H1 (cell line): ENCODE data around the gene SNX20. TPM values are rescaled to one million over a fixed set of nuclear protein-coding genes. Genes with fewer than 3 reads are reported as not detected.
A peak's percentile ranks its signal among the peaks of the same experiment; 100 is the strongest.

Experiments
- CTCF ChIA-PET: fragments of 300-600 bp; sonication (Branson Sonifier 250); formaldehyde crosslinking; loops from one replicate; lab custom pipeline; 2021; ENCODE audit not compliant: partially characterized antibody; lab: Charles Lee
- POLR2A ChIA-PET: fragments of 300-600 bp; sonication (Branson Sonifier 250); formaldehyde crosslinking; loops from one replicate; lab custom pipeline; 2021; ENCODE audit warnings: inconsistent platforms; ENCODE audit not compliant: partially characterized antibody; lab: Charles Lee
- DNase-seq, 2 experiments: peaks; one replicate each; pipeline versions ENCODE4 v3.0.0 to v3.0.0-alpha.2; 2010 to 2022; ENCODE audit warnings: low spot score in 2 of 2, low read depth in 1 of 2, mixed read lengths in 1 of 2
- FAIRE-seq: peaks from 2 replicates; lab custom pipeline; 2011; peaks lifted over from hg19 to GRCh38; lab: Jason Lieb, UNC
- H2AFZ ChIP-seq: 2 replicates; pipeline ENCODE4 v1.8.1; 2012; ENCODE audit warnings: low read length, inconsistent platforms
- H2AK5ac ChIP-seq: 2 replicates; pipeline ENCODE4 v1.6.1; 2013; ENCODE audit warnings: low read depth, low read length
- H2BK120ac ChIP-seq: replicated peaks from 2 replicates; pipeline ENCODE3; 2013; ENCODE audit warnings: low read depth, low read length, inconsistent platforms
- H2BK12ac ChIP-seq: 2 replicates; pipeline ENCODE4 v1.6.1; 2013; ENCODE audit warnings: low read depth, low read length
- H2BK15ac ChIP-seq: 2 replicates; pipeline ENCODE4 v1.6.1; 2013; ENCODE audit warnings: low read length
- H2BK20ac ChIP-seq: 2 replicates; pipeline ENCODE4 v1.6.1; 2013; ENCODE audit warnings: low read length
- H2BK5ac ChIP-seq: 2 replicates; pipeline ENCODE4 v1.6.1; 2013; ENCODE audit warnings: low read depth, low read length
- H3K14ac ChIP-seq: 2 replicates; pipeline ENCODE4 v1.6.1; 2013; ENCODE audit warnings: inconsistent platforms; ENCODE audit not compliant: insufficient read length
- H3K18ac ChIP-seq: 2 replicates; pipeline ENCODE4 v1.6.1; 2013; ENCODE audit warnings: low read length; ENCODE audit errors: extremely low read depth
- H3K23ac ChIP-seq: 2 replicates; pipeline ENCODE4 v1.6.1; 2013; ENCODE audit warnings: inconsistent platforms; ENCODE audit not compliant: insufficient read length
- H3K23me2 ChIP-seq: 2 replicates; pipeline ENCODE4 v1.6.1; 2013; ENCODE audit warnings: low read depth, low read length
- H3K27ac ChIP-seq: 2 replicates; pipeline ENCODE4 v1.6.1; 2011; ENCODE audit warnings: low read depth, low read length, inconsistent platforms
- H3K27me3 ChIP-seq, 4 experiments: replicated peaks in 1 of 4; 1 replicate in 1 of 4; 2 replicates in 3 of 4; pipeline versions ENCODE4 v1.6.1 to v1.8.1; 2011 to 2013; ENCODE audit warnings: low read length in 3 of 4, mild to moderate bottlenecking in 3 of 4, inconsistent platforms in 2 of 4, mixed read lengths in 2 of 4, moderate library complexity in 1 of 4; ENCODE audit not compliant: control insufficient read depth in 3 of 4, insufficient read depth in 3 of 4; ENCODE audit errors: extremely low read depth in 1 of 4
- H3K36me3 ChIP-seq, 4 experiments: 2 replicates each; pipeline versions ENCODE4 v1.6.1 to v1.8.1; 2011 to 2013; ENCODE audit warnings: mild to moderate bottlenecking in 4 of 4, low read length in 3 of 4, moderate library complexity in 2 of 4, control low read depth in 1 of 4, inconsistent platforms in 1 of 4; ENCODE audit not compliant: insufficient read depth in 4 of 4, control insufficient read depth in 2 of 4
- H3K4ac ChIP-seq: replicated peaks from 2 replicates; pipeline ENCODE3; 2013; ENCODE audit warnings: low read length, low read depth, mixed read lengths, inconsistent platforms; ENCODE audit not compliant: insufficient read length
- H3K4me1 ChIP-seq, 4 experiments: replicated peaks in 1 of 4; 1 replicate in 1 of 4; 2 replicates in 3 of 4; pipeline versions ENCODE4 v1.6.1 to v1.8.1; 2011 to 2013; ENCODE audit warnings: low read length in 3 of 4, inconsistent platforms in 2 of 4, mixed read lengths in 1 of 4; ENCODE audit not compliant: insufficient read depth in 4 of 4, control insufficient read depth in 3 of 4
- H3K4me2 ChIP-seq, 2 experiments: 2 replicates each; pipeline versions ENCODE4 v1.6.1 to v1.8.1; 2011 to 2013; ENCODE audit warnings: low read depth in 2 of 2, low read length in 2 of 2, control low read depth in 1 of 2, inconsistent platforms in 1 of 2, mild to moderate bottlenecking in 1 of 2; ENCODE audit not compliant: insufficient read depth in 1 of 2
- H3K4me3 ChIP-seq, 4 experiments: fragments of 200-600, 300-600 bp in 1 of 4; sonication (generic), shearing (Covaris generic), sonication (Bioruptor Twin) in 1 of 4; 2 replicates each; pipeline versions ENCODE4 v1.5.1 to v1.8.1; 2011 to 2016; ENCODE audit warnings: low read length in 4 of 4, low read depth in 3 of 4, control low read depth in 2 of 4, inconsistent platforms in 2 of 4, mild to moderate bottlenecking in 2 of 4, mixed read lengths in 1 of 4, moderate library complexity in 1 of 4; ENCODE audit not compliant: insufficient read depth in 2 of 4; ENCODE audit errors: extremely low read depth in 1 of 4
- H3K56ac ChIP-seq: replicated peaks from 2 replicates; pipeline ENCODE3; 2013; ENCODE audit warnings: low read depth, mild to moderate bottlenecking, mixed read lengths, low read length, inconsistent platforms; ENCODE audit not compliant: insufficient read length
- H3K79me1 ChIP-seq: 2 replicates; pipeline ENCODE4 v1.6.1; 2013; ENCODE audit warnings: low read depth, low read length, control low read depth
- H3K79me2 ChIP-seq, 2 experiments: 2 replicates each; pipeline versions ENCODE4 v1.6.1 to v1.8.1; 2012 to 2013; ENCODE audit warnings: low read length in 2 of 2, mild to moderate bottlenecking in 2 of 2, inconsistent platforms in 1 of 2; ENCODE audit not compliant: insufficient read depth in 2 of 2, control insufficient read depth in 1 of 2
- H3K9ac ChIP-seq, 4 experiments: replicated peaks in 1 of 4; 1 replicate in 1 of 4; 2 replicates in 3 of 4; pipeline versions ENCODE4 v1.6.1 to v1.8.1; 2011 to 2013; ENCODE audit warnings: low read depth in 3 of 4, low read length in 3 of 4, control low read depth in 2 of 4, mild to moderate bottlenecking in 2 of 4, moderate library complexity in 2 of 4, inconsistent platforms in 1 of 4; ENCODE audit errors: extremely low read depth in 1 of 4
- H3K9me3 ChIP-seq, 2 experiments: 2 replicates each; pipeline versions ENCODE4 v1.6.1 to v1.8.1; 2012 to 2013; ENCODE audit warnings: mild to moderate bottlenecking in 2 of 2, moderate library complexity in 2 of 2, control low read depth in 1 of 2, inconsistent platforms in 1 of 2, low read depth in 1 of 2, low read length in 1 of 2, mixed read lengths in 1 of 2; ENCODE audit not compliant: insufficient read depth in 2 of 2
- H4K20me1 ChIP-seq, 2 experiments: replicated peaks in 1 of 2; 2 replicates each; pipeline versions ENCODE3 to v1.8.1; 2011 to 2013; ENCODE audit warnings: inconsistent platforms in 2 of 2, low read length in 2 of 2, mild to moderate bottlenecking in 1 of 2; ENCODE audit not compliant: insufficient read depth in 2 of 2, control insufficient read depth in 1 of 2
- H4K5ac ChIP-seq: 2 replicates; pipeline ENCODE4 v1.6.1; 2013; ENCODE audit warnings: low read length, low read depth, mixed read lengths, inconsistent platforms; ENCODE audit not compliant: insufficient read length
- H4K8ac ChIP-seq: 2 replicates; pipeline ENCODE4 v1.8.0; 2013; ENCODE audit warnings: mild to moderate bottlenecking, moderate library complexity, low read length, inconsistent platforms; ENCODE audit not compliant: insufficient read depth; ENCODE audit errors: extremely low read depth
- H4K91ac ChIP-seq: replicated peaks from 2 replicates; pipeline ENCODE3; 2013; ENCODE audit warnings: low read length, mixed read lengths, inconsistent platforms; ENCODE audit not compliant: insufficient read length
- CEBPB ChIP-seq: IDR thresholded peaks from 2 replicates; pipeline ENCODE4 v1.6.1; 2012; ENCODE audit warnings: low read depth, low read length
- CHD2 ChIP-seq: IDR thresholded peaks from 2 replicates; pipeline ENCODE4 v1.6.1; 2012; ENCODE audit warnings: low read length, improper control_type of control experiment
- EP300 ChIP-seq, 2 experiments: IDR thresholded peaks; 1 replicate in 1 of 2; 2 replicates in 1 of 2; pipeline ENCODE4 v1.6.1; 2011 to 2012; ENCODE audit warnings: low read depth in 2 of 2, low read length in 2 of 2, mild to moderate bottlenecking in 2 of 2, borderline replicate concordance in 1 of 2, inconsistent platforms in 1 of 2, moderate library complexity in 1 of 2
- HDAC2 ChIP-seq, 2 experiments: fragments of 300-600 bp in 1 of 2; sonication (generic) in 1 of 2; IDR thresholded peaks; 2 replicates each; pipeline ENCODE4 v1.6.1; 2011 to 2012; ENCODE audit warnings: low read depth in 2 of 2, low read length in 2 of 2, mild to moderate bottlenecking in 2 of 2, moderate library complexity in 2 of 2, borderline replicate concordance in 1 of 2, inconsistent platforms in 1 of 2
- KDM5A ChIP-seq: fragments of 200-600 bp; IDR thresholded peaks from 2 replicates; pipeline ENCODE4 v1.7.1; 2012; ENCODE audit warnings: mild to moderate bottlenecking, low read length, inconsistent platforms, mixed read lengths
- MAFK ChIP-seq: IDR thresholded peaks from 2 replicates; pipeline ENCODE4 v1.6.1; 2012; ENCODE audit warnings: low read depth, mild to moderate bottlenecking, improper control_type of control experiment, low read length
- SP1 ChIP-seq: IDR thresholded peaks from 2 replicates; pipeline ENCODE4 v1.6.1; 2011; ENCODE audit warnings: low read depth, low read length
- SUZ12 ChIP-seq: fragments of 200-600 bp; sonication (generic); IDR thresholded peaks from 2 replicates; pipeline ENCODE4 v1.6.1; 2012; ENCODE audit warnings: mild to moderate bottlenecking, inconsistent platforms, low read length, moderate library complexity, mixed read lengths
- TCF12 ChIP-seq: IDR thresholded peaks from 2 replicates; pipeline ENCODE4 v1.6.1; 2011; ENCODE audit warnings: low read depth, mild to moderate bottlenecking, low read length
- WGBS, 2 experiments: shearing (Covaris generic) in 1 of 2; methylation state at CpG; one replicate each; pipeline versions ENCODE4 v1.1.6 to v1.1.7; 2013 to 2015; ENCODE audit warnings: low lambda C conversion rate in 2 of 2, mixed read lengths in 2 of 2, inconsistent platforms in 1 of 2, low coverage in 1 of 2, missing lambda C conversion rate in 1 of 2; ENCODE audit not compliant: insufficient replicate concordance in 2 of 2, insufficient coverage in 1 of 2, insufficient read length in 1 of 2; ENCODE audit errors: extremely low coverage in 1 of 2, missing lambda C conversion rate in 1 of 2; 5-methylcytosine and 5-hydroxymethylcytosine counted together
- polyA plus RNA-seq, 7 experiments: library from polyadenylated mRNA; depleted of rRNA in 3 of 7; stranded (reverse) in 5 of 7; unstranded in 2 of 7; fragments of >200 nt in 5 of 7; fragments of 200-250 nt in 2 of 7; gene quantifications; 1 replicate in 5 of 7; 2 replicates in 1 of 7; 4 replicates in 1 of 7; pipeline versions ENCODE4 v1.2.1 to v1.2.3, GENCODE V29; 2011 to 2013; ENCODE audit warnings: missing spikeins in 2 of 7, mixed read lengths in 2 of 7
- total RNA-seq: library from RNA; stranded (reverse); fragmentation: NEBNext Ultra II Directional; extraction: Animal tissue kit (Norgen Biotek cat#: 25700); gene quantifications from 2 replicates; pipeline ENCODE4 v1.2.1, GENCODE V29; 2021
- TF ChIP-seq, protein P1 (sequence below): IDR thresholded peaks from 2 replicates; pipeline ENCODE4 v1.6.1; 2012; ENCODE audit warnings: low read length, inconsistent platforms

Gene SNX20
- total and polyA plus RNA-seq, 2 of the 8 experiments (the other 6 are each of a cell fraction or from before 2014, with no cell fraction given): not detected

DNA sequence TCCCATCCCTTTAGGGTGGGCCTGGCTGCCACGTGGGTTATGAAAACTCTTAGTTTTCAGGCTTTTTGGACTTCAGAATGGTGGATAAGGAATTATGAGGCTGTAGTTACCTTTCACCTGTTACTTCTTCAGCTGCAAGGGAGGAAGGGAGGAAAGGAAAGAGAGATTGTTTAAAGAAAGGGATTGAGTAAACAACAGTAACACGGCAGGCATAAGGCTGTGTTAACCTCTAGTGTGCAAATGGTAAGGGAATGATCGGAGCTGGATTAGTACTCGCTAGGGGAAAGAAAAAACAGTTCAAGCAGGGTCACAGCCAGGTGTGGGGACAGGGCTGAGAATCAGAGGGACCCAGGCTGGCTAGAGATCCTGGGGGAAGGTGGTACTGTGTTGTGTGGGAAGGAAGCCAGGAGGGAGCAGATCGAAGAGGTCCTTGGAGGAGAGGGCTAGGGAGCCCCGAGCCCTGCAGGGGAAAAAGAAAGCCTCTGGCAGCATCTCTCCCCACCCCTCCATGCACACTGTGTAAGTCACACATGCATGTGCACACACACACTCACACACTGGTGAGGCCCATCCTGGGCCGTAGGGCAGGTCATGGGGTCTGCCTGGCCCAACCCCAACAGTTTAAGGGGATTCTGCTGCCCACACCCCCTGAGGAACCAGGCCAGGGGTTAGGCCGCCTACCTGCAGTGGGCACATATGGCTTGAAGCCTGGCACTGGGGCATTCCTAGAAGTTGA lies 49.7 kb downstream of the SNX20 start:
- FAIRE-seq (no peak), DNase-seq (no peak)
- H3K27ac ChIP-seq: no peak overlapping the region
- no peak overlapping the region for H3K56ac ChIP-seq
- H3K4ac ChIP-seq: no peak overlapping the region
- H3K4me1 ChIP-seq: no peaks in the 10 kb centered on the region
- H3K4me3 ChIP-seq: no peak overlapping the region
- H3K18ac ChIP-seq: no peak overlapping the region
- no peak overlapping the region for H3K4me2 ChIP-seq
- no peak overlapping the region for H3K23ac ChIP-seq
- no peak overlapping the region for H2BK120ac ChIP-seq
- no peak overlapping the region for H2BK5ac ChIP-seq
- H3K14ac ChIP-seq: no peak overlapping the region
- no peak overlapping the region for H2AFZ ChIP-seq
- H3K79me2 ChIP-seq: no peaks in the 10 kb centered on the region
- H2BK15ac ChIP-seq: no peak overlapping the region
- peak overlapping the region; percentile 36; the same call in 1 of the 2 replicates for H4K8ac ChIP-seq
- no peak overlapping the region for H2BK20ac ChIP-seq
- H4K20me1 ChIP-seq: no peaks in the 10 kb centered on the region
- no peak overlapping the region for H2AK5ac ChIP-seq
- no peak overlapping the region for H2BK12ac ChIP-seq
- no peaks in the 10 kb centered on the region for H3K36me3 ChIP-seq
- H3K9me3 ChIP-seq: no peaks in the 10 kb centered on the region
- H3K9ac ChIP-seq: no peak overlapping the region
- no peak overlapping the region for H4K5ac ChIP-seq
- ChIA-PET CTCF (interaction anchor here (1.6 kb wide), 1 partner anchor 34 kb away, joined by 4 read pairs; no protein-coding TSS in a partner anchor), POLR2A (no interaction called here)
- H3K27me3 ChIP-seq: no peaks in the 10 kb centered on the region
- H4K91ac ChIP-seq: no peak overlapping the region
- 93% methylated on average over 8 of the region's 8 CpGs; no CpG with 5 or more reads in 1 of the 2 experiments for WGBS, 2 experiments
- H3K79me1 ChIP-seq: no peaks in the 10 kb centered on the region
- H3K23me2 ChIP-seq: no peaks in the 10 kb centered on the region
- TF ChIP-seq MAFK (no peak), EP300 (IDR thresholded peaks at IDR 0.05; ENCODE audit: borderline replicate concordance in 1 of 2, low read depth in 2 of 2, low read length in 2 of 2) (no peak), TCF12 (no peak), CHD2 (no peak), KDM5A (no peak), SUZ12 (no peak), CEBPB (no peak), HDAC2 (IDR thresholded peaks at IDR 0.05; ENCODE audit: borderline replicate concordance in 1 of 2, low read depth in 2 of 2, low read length in 2 of 2) (no peak), SP1 (no peak)
- TF ChIP-seq, protein P1, sequence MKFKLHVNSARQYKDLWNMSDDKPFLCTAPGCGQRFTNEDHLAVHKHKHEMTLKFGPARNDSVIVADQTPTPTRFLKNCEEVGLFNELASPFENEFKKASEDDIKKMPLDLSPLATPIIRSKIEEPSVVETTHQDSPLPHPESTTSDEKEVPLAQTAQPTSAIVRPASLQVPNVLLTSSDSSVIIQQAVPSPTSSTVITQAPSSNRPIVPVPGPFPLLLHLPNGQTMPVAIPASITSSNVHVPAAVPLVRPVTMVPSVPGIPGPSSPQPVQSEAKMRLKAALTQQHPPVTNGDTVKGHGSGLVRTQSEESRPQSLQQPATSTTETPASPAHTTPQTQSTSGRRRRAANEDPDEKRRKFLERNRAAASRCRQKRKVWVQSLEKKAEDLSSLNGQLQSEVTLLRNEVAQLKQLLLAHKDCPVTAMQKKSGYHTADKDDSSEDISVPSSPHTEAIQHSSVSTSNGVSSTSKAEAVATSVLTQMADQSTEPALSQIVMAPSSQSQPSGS: no peak
